Measurements from ENCODE around the gene CYP24A1.

Gene CYP24A1

DNA sequence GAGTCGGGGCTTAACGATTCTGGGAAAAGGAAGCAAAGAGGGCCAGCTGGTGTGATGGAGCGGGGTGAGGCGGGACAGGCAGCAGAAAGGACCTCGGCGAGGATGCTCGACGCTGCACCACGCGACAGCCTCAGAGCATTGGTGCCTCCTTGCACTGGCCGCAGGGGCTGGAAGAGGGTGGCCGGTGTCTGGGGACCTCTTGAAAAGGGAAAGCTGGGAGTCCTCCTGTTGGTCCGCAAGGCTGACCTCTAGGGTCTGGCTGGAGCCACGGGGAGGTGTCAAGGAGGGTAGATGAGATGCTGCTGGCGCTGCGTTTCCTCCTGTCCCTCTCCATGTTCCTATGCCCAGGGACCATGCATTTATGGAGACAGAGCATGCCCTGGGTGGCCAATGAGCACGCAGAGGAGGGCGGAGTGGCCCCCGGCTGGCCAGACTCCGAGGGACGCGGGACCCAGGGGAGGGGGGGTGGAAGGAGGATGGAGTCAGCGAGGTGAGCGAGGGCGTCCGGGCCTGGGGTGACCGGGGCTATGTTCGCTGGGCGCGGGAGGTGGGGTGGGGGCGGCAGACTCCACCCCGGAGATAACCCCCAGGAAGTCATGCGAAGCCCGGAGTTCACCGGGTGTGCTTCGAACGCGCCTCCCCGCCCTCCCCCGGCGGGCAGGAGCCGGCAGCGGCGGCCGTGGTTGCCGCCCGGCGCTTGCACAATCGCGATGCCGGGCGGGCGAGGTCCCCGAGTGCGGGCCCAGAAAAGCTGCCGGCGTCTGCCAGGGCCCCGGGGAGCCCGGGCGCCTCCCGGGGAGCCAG is at the start of gene CYP24A1:
CYP24A1 (minus strand) TSS at position 334 of the 804 bp plus-strand sequence. CDS start 407 bp downstream, outside the sequence.
- TF ChIP-seq, protein P1, sequence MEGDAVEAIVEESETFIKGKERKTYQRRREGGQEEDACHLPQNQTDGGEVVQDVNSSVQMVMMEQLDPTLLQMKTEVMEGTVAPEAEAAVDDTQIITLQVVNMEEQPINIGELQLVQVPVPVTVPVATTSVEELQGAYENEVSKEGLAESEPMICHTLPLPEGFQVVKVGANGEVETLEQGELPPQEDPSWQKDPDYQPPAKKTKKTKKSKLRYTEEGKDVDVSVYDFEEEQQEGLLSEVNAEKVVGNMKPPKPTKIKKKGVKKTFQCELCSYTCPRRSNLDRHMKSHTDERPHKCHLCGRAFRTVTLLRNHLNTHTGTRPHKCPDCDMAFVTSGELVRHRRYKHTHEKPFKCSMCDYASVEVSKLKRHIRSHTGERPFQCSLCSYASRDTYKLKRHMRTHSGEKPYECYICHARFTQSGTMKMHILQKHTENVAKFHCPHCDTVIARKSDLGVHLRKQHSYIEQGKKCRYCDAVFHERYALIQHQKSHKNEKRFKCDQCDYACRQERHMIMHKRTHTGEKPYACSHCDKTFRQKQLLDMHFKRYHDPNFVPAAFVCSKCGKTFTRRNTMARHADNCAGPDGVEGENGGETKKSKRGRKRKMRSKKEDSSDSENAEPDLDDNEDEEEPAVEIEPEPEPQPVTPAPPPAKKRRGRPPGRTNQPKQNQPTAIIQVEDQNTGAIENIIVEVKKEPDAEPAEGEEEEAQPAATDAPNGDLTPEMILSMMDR (IDR thresholded peaks at IDR 0.05; ENCODE audit: borderline replicate concordance, insufficient read depth, low read depth, low read length): no peak
- no peak within 1 kb of the TSS for H3K4me3 ChIP-seq (ENCODE audit: low read depth, low read length)

DNA sequence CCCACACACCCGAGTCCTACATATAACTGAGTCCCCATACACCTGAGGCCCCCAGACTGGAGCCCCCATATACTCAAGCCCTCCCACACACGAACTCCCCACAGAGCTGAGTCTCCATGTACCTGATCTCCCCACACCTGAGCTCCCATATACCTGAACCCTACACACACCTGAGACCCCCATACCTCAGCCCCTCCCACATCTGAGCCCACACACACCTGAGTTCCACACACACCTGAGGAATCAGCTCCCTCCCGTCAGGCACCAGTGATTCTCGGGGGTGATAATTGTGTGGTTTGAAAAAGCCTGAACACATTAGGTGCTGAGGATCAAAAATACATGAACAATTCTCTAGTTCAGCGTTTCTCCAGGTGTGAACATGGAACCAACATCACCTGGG is 49.5 kb upstream of the CYP24A1 start:
- no peak overlapping the region for H3K4me3 ChIP-seq (ENCODE audit: low read depth, low read length)
- TF ChIP-seq, protein P1 (IDR thresholded peaks at IDR 0.05; ENCODE audit: borderline replicate concordance, insufficient read depth, low read depth, low read length): no peak

DNA sequence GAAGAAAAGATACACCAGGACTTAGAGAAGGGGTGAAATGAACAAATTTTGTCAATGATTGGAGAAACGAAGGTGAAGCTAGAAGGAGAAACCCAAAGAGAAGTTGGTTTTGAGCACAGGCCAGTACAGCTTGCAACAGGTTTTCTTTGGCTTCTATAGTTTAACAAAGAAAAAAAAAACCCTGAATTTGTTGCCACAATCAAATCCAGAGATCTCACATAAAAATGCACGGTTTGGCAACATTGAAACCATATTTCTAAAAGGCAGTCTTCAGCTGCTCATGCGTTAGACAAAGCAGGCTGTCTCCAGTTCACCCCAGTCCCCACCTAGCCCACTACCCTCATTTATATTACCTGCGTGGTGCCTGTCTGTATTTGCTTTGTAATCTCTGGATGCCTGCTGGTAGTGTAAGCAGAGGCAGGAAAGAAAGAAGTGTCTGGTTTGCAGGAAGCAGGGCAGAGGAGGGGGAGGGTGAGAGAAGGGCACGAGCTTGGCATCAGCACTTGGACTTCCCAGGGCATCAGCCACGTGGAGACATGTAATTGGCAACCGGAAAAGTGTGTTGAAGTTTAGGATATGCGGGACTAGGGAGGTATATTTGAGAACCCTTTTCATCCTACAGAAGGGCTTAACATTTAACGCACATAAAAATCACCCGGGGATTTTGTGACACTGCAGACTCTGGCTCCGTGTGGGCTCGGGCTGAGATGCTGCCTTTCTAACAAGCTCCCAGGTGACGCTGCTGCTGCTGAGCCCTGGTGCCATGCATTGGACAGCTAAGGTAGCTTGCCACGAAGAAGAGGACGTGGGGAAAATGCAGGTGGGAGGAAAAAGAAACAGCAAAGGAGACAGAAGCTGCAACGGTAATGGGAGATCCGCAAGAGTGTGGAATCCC is 48.5 kb upstream of the CYP24A1 start:
- H3K4me3 ChIP-seq (ENCODE audit: low read depth, low read length): no peak overlapping the region
- TF ChIP-seq, protein P1 (IDR thresholded peaks at IDR 0.05; ENCODE audit: borderline replicate concordance, insufficient read depth, low read depth, low read length): no peak

DNA sequence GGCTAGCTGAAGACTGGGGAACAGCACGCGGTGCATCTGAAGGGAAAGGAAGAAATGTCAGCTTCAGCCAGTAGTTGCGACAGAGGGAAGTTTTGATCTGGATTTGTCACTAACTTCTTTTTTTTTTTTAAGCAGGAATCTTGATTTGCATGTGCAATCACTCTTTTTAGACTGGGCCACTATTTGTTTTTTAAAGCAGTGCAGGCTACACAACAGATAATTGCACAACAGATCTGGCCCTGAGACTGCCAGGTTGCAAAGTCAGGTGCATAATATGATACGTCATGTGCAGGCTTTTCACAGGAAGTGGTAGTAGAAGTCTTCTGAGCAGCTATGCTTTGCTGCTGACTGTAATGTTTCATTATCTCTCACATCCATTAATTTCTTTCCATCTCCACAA is 47.6 kb upstream of the CYP24A1 start:
- TF ChIP-seq, protein P1 (IDR thresholded peaks at IDR 0.05; ENCODE audit: borderline replicate concordance, insufficient read depth, low read depth, low read length): no peak
- H3K4me3 ChIP-seq (ENCODE audit: low read depth, low read length): no peak overlapping the region

DNA sequence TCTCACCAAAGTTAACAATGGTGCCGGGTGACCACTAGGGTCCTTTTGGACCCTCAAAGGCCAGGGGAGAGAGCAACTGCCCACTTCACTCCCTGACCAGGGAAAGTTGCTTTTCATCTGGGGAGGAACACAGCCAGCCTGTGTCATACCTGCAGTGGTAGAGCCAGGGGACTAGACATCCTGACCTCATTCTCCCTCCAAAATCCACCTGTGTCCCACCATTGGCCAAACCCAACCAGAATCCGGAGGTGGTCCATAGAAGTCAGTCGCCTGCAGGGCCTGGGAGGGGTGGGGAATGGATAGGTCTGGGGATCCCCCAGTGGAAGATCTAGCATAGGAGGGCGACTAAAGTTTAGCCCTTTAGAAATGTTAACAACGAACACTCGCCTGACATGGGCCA is 46.9 kb upstream of the CYP24A1 start:
- TF ChIP-seq, protein P1 (IDR thresholded peaks at IDR 0.05; ENCODE audit: borderline replicate concordance, insufficient read depth, low read depth, low read length): no peak
- no peak overlapping the region for H3K4me3 ChIP-seq (ENCODE audit: low read depth, low read length)

DNA sequence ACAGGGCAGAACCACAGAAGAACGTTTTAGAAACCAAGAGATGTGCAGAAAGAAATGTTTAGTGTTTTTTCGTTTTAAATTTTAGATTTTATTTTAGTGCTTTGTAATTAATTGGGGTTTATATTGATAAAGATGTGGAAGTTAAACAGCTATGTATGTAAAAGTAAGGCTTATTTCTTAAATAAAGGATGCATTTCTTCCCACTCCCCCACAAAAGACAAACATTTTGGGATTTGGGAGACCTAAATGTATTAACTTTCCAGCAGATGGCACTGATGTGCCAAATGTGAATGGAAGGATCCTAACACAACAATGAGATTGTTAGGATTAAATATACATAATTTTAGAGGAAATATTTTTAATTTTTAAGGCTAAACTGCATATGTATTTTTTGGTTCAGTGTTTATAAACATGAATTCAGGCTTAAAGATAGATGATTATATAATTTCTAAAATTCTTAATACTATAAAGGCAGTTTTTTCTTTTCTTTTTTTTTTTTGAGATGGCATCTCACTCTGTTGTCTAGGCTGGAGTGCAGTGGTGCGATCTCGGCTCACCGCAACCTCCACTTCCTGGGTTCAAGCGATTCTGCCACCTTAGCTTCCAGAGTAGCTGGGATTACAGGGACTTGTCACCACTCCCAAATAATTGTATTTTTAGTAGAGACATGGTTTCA is 46.1 kb upstream of the CYP24A1 start:
- H3K4me3 ChIP-seq (ENCODE audit: low read depth, low read length): no peak overlapping the region
- TF ChIP-seq, protein P1 (IDR thresholded peaks at IDR 0.05; ENCODE audit: borderline replicate concordance, insufficient read depth, low read depth, low read length): peak; percentile 15; the same call in 1 of the 2 replicates
